GOT3 (cell line): ENCODE measurements around the gene CD14.
"Not testable (repeated sequence)": the region's sequence is repeated elsewhere in the genome, so short reads cannot be mapped to it uniquely, and the experiment has no call there.

Experiments used
- DNase-seq: peaks from one replicate; lab custom pipeline; 2025; ENCODE audit warnings: mixed read lengths; lab: John Stamatoyannopoulos, UW

The CD14 gene

DNA sequence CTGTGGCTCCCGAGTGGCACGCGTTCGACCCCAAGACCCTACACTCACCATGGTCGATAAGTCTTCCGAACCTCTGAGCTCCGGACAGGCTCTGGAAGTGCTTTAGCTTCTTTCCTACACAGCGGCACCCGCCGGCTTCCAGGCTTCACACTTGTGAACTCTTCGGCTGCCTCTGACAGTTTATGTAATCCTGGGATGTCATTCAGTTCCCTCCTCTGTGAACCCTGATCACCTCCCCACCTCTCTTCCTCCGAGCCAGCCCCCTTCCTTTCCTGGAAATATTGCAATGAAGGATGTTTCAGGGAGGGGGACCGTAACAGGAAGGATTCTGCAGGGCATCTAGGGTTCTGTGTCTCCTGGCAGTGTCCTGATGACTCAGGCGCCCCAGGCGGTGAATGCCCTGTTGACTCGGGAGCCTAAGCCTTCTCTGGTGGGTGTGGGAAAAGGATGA lies at the start of gene CD14:
Gene CD14, minus strand, starts transcription at position 155 of the 451 bp plus-strand sequence. Its CDS starts 104 bp downstream, at position 51.
- peak; percentile 73 for DNase-seq

DNA sequence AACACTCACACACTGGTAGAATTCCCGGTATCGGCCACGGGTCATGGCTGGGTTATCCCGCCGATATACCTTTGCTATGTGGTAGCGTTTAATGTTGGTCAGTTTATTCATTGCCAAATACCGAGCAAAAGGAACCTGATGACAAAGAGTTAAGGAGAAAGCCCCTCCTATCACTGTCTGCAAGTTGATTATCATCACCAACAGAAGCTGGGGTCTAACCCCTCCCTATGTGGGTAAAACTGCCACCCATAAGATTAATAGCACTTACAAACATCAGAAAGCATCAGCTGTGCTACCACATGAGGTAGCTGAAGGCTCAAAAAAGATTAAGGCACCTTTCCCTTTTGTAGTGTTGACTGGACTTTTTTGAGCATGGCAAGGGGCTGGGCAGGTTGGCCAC lies 46.0 kb upstream of the CD14 start:
- DNase-seq = no peak

DNA sequence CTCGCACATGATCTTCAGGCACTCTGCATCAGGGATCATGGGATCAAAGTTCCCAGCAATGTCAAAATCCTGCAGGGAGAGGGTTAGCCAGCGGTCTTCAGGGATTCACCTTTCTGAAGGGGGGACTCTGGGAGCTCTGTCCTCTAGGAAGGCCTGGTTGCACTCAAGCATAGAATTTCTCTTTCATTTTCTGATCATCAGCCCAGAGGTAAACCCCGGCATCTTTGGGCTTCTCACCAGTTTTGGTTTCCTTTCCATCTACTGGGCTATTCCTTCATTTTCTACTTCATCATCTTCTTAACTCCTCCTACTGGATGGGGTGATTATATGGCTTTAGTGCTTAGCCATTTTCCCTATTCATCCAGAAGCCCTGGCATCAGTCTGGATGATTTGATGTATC lies 45.0 kb upstream of the CD14 start:
- no peak for DNase-seq

DNA sequence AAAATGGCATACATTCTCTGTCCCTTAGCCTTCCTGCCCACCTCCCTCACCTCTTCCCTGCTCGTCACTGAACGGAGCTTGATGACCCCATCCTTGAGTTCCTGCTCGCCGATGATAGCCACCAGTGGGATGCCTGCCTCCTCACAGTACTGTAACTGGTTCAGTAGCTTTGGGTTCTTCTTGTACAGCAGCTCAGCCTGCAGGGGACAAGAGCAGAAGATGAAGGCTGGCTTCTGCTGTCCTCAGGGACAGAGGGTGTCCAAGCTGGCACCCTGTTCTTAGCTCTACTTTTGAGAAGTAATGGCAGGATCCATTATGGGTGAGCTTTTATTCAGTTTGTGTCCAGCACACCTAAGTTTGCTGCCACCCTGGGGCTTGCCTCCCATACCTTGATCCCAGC lies 41.7 kb upstream of the CD14 start:
- DNase-seq = no peak

DNA sequence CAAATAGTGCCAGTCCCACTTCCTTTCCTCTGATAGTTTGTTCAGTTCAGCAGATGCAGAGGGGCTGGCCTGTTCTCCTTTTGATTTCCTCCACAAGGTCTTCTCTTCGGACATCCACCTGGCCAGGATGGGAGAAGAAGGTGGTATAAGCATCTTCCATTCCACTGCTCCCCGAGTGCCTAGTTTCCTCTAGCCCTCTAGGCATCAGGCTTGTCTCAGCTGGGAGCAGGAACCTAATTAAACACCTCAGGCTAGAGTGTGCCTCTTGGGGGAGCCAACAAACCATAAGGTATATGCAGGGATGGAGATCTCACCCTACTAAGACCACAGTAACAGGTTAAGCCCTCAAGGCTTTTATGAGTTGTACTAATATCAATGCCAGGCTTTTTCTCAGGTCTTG lies 41.2 kb upstream of the CD14 start:
- DNase-seq = no peak

DNA sequence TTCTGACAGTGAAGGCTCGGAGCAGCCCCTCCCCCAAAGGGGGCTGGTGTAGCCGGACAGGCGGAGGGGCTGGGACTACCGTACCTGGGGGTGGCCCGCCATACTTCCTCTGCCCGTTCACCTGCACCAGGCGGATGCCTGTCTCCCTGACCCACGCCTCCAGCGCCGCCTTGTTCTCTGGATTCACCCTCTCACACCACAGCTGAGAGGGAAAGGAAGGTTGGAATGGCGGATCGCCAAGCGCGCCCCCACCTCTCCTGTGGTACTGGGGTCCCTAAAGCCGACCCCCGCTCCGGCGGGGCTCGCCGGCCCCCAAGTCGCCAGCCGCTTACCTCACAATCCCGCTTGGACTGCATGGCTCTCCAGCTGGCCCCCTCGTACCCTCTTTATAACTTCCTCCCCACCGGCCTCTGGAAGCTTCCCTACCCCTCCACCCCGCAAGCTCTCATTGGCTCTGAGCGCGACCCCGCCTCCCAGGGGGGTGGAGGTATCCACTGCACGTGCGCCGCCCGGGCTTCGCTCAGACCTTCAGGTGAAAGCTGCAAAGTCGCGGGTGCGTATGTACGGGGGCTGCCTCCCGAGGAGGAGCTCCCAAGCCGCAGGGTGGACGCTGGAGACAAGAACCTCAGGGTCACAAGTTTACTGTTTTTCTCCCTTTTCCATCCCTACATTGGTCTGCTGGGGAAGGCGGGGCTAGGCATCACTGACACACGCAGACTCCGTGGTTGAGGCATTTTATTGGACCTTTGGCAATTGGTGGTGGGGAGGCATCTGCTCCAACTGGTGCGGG lies 40.4 kb upstream of the CD14 start, which contains the start of gene DND1:
Gene DND1, minus strand, starts transcription at position 390 of the 790 bp plus-strand sequence. Its CDS starts 34 bp downstream, at position 356.
- DNase-seq = no peak

DNA sequence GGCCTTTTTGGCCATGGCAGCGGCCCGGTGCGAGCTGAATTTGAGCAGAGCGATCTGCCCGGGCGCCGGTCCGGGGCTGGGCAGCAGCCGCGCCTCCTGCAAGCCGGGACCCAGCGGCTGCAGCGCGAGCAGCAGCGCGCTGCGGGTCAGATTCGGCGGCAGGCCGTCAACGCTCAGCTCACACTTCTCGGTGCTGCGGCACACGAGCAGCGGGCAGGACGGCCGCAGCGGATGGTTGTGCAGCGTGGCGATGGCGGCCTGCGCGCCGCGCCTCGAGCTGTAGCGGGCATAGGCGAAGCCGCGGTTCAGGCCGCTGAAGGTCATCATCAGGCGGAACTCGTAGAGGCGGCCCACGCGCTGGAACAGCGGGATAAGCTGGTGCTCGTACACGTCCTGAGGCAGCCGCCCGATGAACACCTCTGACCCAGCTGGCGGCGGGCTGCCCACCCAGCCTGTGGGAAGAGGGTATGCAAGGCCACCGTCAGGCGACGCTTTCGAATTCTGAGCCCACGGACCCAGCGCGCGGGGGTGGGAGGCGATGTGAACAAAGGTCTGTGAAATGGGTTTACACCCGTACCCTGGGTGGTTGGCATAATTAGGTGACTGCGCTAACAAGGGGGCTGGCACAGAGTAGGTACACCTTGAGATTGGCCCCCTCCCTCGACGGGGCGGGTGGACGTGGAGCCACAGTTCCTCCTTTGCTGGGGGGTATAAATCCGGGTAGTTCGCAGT lies 39.6 kb upstream of the CD14 start:
- no peak for DNase-seq

DNA sequence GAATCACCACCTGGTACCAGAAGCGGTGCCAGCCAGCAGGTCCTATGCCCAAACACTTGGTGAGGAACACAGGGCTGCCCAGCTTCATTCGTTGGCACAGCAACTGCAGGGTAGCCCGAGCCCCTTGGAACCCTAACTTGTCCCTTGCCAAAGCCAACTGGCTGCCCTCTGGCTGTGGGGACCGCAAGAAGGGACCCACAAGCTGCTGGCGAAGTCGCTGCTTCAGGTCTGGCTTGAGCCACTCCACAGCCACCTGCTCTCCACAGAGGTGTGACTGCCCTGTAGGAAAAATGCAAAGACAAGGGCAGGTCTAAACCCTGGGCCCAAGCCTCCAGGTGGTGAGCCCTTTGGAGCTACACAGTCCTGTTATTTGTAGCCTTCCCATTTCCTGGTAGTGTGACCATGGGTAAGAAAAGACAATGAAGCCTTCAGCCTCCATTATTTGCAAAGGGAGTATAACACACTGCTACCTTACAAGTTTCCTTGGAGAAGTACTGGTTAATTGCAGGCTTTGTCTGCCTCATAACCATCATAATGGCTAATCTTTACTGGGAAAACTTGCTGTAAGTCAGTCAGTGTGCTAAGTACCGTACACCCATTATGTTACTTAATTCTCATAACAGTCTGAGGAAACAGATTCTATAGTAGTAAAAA lies 38.6 kb upstream of the CD14 start:
- no peak for DNase-seq

DNA sequence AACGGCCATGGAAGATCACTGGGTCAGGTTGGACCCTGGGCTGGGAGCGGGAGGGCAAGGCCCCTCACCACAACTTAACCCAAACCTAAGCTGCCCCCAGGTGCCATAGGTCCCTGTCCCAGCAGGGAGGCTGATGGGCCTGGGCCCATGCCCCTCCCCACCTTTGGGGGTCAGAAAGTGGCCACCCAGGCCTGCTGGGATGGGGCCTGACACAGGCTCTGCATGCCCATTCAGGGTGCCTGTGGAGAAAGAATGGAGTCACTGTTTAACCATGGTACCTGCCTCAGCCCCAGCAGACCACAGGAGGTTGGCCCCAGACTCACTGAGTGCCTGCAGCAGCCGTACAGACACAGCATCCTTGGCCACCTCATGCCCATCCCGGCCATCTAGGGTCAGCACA lies 38.1 kb upstream of the CD14 start:
- not testable (repeated sequence) for DNase-seq

DNA sequence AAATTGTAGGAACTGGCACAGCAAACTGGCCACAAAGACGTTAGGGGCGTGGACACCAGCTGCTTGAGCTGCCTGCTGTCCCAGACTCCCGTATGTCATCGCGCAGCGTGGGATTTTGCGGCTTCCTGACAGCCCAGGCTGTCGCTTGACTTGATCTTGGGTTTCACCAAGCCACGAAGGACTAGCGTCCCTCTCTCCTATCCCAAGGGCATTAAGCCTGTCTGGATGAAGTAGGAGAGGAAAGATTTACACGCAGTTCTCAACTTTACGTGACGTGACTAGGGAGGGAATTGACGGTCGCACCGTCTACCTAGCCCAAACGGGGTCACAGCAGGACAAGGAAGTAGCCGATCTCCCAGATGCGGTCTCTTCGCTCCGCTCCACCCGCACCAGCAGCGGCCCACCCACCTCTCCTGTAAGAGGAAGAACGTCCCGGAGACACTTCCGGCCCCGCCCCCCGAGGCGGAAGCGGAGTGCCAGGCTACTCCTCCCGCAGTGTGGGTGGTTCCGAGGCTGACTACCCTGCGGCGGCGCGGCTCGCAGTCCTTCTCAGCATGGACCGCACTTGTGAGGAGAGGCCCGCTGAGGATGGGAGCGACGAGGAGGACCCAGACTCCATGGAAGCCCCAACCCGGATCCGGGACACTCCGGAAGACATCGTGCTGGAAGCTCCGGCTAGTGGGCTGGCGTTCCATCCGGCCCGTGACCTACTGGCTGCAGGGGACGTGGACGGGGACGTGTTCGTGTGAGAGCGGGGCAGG lies 31.6 kb upstream of the CD14 start, which contains the start of gene WDR55:
Gene WDR55, plus strand, starts transcription at position 546 of the 761 bp plus-strand sequence. Its CDS starts 9 bp downstream, at position 555.
- DNase-seq = peak; percentile 92

DNA sequence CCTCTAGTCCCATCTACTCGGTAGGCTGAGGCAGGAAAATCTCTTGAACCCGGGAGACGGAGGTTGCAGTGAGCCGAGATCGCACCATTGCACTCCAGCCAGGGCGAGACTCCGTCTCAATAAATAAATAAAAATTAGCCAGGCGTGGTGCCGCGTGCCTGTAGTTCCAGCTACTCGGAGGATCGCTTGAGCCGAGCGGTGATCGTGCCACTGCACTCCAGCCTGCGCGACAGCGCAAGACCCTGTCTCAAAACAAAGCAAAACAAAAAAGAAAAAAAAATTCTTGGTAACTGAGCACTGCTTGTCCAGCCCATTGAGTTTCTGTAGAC lies 31.0 kb upstream of the CD14 start:
- DNase-seq = no peak

DNA sequence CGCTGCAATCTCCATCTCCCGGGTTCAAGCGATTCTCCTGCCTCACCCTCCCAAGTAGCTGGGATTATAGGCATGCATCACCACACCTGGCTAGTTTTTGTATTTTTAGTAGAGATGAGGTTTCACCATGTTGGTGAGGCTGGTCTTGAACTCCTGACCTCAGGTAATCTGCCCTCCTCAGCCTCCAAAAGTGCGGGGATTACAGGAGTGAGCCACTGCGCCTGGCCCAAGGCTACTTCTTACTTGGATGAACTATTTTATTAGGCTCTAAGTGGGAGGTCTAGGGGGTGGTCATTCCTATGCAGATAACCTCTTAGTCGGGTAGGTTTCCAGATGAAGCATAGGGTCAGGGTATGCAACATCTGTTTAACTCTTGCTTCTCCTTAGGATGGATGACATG lies 27.4 kb upstream of the CD14 start:
- DNase-seq = not testable (repeated sequence)

DNA sequence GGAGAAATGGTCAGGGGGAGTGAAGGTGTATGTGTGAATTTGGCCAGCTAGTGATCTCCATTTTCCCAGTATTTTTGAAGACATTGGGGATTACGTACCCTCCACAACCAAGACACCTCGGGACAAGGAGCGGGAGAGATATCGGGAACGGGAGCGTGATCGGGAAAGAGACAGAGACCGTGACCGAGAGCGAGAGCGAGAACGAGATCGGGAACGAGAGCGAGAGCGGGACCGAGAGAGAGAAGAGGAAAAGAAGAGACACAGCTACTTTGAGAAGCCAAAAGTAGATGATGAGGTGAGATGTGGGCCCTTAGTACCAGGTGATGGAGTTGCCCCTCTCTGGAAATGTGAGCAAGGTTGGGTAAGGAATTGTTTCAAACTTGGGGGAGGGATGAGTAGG lies 25.9 kb upstream of the CD14 start:
- DNase-seq = no peak

DNA sequence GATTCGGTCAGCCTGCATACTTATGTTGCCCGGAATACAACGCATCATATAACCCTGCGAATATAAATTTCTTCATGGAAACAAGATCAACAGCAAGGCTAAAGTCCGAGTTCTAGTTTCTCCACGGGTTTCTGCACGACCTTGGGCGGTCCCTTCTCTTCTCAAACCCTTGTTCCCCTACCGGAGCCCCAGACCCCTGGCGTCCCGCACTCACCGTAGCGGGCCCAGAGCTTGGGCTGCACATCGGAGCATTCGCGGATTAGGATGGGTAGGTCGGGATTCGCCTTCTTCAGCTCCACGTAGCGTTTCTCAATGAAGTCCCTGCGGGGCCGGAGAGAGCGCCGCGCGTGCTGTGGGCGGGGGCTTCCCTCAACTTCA lies 14.1 kb upstream of the CD14 start:
- no peak for DNase-seq

DNA sequence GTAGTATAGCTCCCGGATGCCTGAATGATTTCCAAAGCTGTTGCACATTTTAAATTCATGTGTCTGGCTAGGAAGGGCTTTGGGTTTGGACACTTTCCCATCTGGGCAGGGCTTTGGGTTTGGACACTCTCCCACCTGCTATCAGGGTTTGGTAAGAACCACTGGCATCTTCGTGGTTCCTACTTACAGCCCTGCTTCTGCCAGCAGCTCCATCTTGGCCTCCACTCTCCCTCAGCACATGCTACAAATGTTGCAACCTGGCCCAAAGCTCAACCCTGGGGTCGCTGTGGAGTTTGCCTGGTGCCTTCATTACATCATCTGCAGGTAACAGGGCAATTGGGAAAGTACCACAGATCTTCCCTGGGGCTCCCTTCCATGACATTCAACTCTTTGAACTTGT lies 9.7 kb upstream of the CD14 start:
- no peak for DNase-seq

DNA sequence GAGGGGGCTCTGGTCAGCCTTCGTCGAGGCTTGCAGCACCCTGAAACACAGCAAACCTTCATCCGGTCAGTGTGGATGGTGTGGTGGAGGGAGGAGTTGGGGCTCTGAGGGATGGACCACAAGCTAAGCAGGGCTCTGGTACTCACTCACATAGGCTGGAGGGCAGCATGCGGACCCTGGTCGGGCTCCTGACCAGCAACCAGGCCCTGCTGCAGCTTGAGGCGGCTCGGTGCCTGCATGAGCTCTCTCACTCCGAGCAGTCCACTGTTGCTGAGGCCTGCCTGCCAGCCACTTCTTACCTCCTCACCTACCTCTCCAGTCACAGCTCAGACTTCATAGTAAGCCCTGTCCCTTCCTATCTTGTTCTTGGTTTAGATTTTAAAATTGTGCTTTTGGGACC lies 8.7 kb upstream of the CD14 start:
- no peak for DNase-seq

DNA sequence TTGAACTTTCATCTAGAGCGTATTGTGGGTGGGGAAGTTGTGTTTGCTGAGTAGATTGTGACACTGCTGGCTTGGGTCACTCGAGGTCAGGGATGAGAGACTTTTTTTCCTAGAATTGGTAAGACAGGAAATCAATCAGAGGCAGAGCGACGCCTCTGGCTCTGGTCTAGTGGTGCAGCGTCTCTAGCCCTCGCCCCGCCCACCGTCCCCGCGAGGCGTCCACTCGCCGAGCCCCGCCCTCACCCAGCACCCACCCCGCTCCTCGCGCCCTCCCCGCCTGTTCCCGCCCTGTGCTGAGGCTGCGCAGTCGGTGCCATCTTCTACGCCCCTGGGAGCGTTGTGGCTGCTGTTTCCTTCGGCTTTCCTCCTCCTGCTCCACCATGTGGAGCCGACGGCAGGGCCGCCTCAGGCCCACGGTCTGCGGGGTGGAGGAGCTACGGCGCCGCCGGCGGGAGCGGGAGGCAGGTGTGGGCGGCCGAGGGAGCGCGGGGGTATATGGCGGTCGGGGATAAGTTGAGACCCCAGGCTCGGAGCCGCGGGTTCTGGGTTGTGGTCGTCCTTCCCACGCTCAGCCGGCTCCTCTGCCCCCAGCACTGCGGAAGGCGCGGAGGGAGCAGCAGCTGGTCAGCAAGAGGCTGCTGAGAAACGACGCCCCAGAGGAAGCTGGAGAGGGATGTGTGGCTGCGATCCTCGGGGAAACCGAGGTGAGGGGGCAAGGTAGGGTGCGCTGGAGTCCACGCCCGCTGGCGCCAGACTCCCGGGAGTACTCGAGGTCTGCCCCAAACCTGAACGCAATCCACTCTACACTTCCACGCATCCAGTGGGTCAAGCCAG lies 6.4 kb upstream of the CD14 start, which contains the start of gene TMCO6:
Gene TMCO6, plus strand, starts transcription at position 304 of the 834 bp plus-strand sequence. Its CDS starts 77 bp downstream, at position 381.
- DNase-seq = peak; percentile 95

DNA sequence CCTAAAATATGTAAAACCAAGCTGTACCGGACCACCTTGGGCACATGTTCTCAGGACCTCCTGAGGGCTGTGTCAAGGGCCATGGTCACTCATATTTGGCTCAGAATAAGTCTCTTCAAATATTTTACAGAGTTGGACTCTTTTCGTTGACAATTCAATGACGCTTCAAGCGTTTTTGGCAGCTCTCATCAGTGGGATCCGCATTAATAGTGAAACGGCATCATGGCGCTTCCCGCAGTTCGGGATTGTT lies 5.8 kb upstream of the CD14 start:
- not testable (repeated sequence) for DNase-seq

DNA sequence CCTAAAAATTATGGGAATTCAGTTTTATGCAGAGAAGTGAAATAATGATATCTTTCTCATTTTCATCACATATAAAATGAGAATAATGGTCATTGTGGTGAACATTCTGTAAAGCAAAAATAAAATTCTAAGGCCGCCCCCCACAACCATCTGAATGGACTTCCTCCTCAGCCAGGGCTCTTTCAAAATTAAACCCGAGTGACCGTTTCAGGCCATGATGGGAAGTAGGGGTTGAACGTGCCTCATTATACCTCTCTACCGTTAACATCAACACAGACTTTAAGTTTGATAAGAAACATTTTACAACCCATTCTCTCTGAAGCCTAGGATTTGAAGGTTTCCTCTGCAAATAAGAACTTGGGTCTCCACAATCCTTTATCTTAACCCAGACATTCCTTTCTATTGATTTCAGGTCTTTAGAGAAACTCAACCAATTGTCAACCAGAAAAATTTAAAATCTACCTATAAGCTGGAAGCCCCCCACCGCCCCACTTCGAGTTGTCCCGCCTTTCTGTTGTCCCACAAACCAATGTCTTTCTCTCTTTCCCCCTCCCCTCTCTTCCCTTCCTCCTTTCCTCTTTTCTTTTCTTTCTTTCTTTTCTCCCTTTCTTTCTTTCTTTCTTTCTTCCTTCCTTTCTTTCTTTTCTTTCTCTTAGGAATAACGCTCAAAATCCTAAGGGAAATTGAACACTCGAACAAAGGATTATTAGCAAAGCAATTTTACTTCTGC lies 4.6 kb upstream of the CD14 start:
- DNase-seq = no peak
